ACHN (cell line): Measurements from ENCODE around the gene HYAL3.
"Not testable (repeated sequence)": the region's sequence is repeated elsewhere in the genome, so short reads cannot be mapped to it uniquely, and the experiment has no call there.

Source experiments
- DNase-seq: peaks from one replicate; pipeline ENCODE4 v3.0.0-alpha.2; 2015
- in situ Hi-C: cut with HindIII; loops from 2 replicates; pipeline ENCODE4 v1.10.0; 2017; ENCODE audit warnings: low sequenced_read_pairs, low pct_ligation_motif_present, low pct_unique_long_range_greater_than_20kb

The HYAL3 gene

DNA sequence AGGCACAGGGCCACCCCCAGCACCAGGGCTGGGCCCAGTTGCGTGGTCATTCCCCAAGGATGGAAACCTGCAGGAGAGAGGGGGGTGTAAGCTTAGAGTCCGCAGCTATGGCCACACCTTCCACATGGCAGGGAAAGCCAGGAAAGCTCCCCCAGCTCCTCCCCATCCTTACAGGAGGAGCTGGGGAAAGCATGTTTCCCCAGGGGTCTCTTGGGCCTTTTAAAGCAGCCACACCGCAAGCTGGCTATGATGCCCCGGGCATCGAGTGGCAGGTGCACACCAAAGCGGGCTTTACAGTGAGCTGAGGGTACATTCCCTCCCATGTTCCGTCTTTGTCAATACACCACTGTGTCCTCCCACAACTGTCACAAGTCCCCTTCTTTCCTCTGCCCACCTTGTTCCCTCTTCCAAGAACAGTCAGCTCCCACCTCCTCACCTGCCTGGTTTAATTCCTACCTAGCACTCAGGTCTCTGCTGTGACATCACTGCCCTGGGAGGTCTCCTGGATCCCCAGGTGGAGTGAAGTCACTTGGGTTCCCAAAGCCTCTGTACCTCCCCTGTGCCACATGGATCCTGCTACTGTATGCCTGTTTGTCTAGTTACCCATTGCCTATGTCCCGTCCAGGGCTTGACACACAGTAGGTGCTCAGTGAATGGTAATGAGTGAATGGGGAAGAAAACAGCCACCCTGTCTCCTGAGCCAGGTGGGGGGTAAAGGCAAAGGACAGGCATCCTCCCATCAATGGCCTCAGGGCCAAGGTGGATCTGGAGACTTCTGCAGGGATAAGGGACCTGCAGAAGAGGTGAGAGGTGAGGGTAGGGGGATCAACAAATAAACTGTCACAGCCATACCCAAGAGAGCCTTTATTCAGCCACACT lies 3.4 kb downstream of the HYAL3 start:
- in situ Hi-C loops: no loop called here
- DNase-seq: no peak

DNA sequence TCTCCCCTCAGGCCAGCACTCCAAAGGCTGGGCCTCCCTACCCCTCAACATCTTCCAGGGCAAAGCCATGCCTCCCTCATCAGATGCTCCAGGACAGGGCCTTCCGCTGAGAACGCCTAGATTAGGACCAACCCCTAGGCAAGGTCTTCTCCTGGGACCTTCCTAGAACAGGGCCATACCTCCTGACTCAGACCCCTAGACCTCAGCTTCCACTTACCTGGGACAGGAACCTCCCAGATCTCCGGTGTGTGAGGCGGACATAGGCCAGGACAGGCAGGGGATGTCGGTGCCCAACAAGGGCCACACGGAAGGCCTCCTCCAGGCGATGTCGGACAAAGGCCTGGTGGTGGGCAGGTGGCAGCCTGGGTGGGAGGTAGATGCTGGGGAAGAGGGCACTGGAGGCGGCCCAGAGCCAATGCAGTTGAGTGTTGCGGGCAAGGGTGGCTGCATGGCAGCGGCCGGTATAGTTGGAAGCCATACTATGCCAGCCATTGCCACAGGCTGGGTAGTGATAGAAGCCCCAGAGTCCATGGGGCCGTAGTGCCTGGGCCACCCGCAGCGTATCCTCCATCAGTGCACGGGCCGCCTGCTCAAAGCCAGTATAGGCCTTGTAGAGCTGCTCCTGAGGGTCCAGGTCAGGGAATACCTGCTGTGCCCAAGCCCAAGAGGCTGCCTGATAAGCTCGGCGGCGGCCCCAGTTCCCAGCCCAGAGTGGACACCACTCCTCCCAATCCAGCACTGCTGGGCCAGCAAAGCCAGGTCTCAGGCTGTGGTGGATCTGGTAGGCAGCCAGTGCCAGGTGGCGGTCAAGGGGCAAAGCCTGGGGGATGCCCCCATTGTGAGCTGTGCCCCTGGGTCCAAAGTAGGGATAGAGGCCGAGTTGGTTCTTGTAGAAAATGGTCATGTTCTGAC lies 4.5 kb downstream of the HYAL3 start:
- in situ Hi-C loops: no loop called here
- no peak for DNase-seq

DNA sequence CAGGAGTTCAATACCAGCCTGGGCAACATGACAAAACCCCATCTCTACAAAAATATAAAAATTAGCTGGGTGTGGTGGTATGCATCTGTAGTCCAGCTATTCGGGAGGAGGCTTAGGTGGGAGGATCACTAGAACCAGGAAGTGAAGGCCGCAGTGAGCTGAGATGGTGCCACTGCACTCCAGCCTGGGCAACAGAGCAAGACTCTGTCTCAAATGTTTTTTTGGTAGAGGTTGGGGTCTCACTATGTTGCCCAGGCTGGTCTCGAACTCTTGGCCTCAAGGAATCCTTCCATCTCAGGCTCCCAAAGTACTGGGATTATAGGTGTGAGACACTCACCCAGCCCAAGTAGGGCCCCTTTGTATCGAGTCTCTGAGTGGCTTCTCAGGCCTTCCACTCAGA lies 5.1 kb downstream of the HYAL3 start:
- in situ Hi-C loops: no loop called here
- no peak for DNase-seq

DNA sequence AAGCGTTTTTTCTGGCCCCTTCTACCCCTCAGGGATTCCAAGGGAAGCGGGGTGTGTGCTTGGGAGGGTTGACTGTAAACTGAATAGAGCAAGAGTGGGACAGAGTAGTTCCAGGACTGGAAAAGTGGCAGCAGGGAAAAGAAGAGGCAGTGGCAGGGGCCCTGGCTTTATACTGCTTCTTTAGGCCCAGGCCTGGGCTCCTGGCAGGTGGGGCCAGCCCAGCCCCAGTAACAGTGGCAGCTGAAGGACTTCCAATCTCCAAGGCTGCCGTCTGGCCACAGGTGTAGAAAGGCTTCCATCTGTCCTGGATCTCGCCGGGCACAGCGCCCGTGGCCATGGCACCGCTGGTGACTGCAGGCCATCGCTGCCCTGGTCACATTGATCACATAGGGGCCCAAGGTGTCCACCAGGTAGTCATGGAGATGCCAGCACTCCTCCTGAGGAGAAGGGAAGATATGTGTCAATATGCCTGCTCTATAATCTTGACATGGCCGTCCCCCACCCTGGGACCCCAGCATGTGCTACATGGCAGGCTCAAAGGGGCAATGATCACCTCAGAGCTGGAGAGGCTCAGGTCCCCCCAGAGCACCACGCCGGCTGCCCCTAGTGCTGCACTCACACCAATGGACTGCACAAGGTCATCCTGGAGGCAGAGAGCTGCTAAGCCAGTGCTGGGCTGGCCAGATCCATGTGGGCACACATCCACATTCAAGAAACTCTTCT lies 6.0 kb downstream of the HYAL3 start:
- in situ Hi-C loops: no loop called here
- no peak for DNase-seq

DNA sequence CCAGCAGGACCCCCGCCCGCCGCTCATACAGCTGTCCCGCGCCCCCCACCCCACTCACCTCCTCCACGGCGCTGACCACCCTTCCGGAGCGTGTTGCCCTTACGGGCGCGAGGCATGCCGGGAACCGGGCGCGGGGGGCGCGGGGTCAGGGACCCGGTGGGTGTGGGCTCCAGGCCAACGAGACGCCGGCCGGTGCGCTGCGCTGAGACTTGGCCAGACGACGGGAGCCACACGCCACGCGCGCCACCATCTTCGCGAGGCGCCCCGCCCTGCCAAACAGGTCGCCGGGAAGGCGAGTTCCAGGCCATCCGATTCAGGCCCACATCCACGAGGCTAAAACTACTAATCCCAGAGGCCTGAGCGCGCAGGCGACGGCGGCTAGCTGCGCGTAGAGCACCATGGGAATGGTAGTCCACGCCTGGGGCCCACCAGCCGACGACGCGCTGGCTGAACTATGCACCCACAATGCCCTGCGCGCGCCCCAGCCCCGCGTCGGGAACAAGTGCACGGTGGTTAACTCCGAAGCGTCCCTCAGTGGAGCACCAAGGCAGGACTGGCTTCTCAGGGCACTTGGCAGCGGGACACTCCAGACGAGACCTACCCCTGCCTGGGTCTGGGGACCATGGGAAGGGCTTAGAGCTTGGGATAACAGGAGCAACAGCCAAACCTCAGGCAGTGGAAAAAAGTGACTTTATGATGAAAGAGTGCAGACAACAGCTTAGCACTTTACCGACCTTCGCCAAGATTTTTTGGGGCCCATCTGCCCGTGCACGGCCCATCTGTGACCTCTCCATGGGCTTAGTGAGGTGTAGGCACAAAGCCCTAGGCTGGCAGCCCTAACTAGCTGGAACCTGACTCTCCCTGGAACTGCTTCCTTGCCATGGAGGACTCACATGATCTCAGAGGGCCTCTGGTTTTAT lies 6.8 kb downstream of the HYAL3 start, which contains the start of gene IFRD2:
TSS of gene IFRD2 (minus strand) at position 271 of the 920 bp plus-strand sequence. CDS start at position 116, 155 bp downstream.
- DNase-seq: peak; percentile 95
- in situ Hi-C loops: no loop called here

DNA sequence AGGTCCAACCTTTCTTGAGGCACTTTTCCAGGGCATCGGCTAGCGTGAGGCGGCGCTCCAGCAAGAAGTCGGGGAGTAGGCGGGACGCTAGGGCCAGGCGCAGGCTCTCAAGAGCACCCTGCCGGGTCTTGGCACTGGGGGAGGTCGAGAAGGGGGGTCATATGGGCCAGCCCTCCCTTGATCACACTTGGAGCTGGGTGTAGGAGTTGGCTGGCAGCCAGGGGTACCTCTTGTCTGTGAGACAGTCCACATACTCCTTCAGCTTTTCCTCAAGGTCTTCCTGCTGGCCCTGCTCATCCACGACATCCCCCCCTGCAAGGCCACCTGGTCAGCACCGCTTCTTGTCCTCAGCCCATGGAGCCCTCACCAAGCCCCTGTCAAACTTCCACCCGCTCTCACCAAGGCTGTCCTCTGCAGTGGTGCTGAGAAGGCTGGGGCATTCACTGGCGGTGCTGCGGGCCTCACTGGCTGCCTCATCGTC lies 9.0 kb downstream of the HYAL3 start:
- DNase-seq: no peak
- in situ Hi-C loops: no loop called here

DNA sequence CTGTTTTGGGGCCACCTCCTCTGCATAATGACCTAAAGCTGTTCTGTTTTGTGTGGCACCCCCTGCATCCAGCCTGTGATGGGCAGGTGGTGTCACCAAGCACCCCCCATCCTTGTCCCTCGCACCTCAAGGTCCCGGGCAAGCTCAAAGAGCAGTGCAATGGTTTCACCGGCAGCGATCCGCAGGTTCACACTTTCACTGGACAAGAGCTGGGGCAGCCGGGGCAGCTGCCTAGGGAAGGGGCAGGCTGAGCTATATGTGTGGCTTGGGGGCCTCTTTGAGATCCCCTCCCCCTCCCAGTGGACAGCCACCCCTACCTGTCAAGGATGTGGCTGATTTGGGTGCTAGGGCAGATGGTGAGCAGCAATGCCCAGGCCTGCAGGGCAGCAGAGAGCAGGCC lies 10.1 kb downstream of the HYAL3 start:
- in situ Hi-C loops: no loop called here
- no peak for DNase-seq

DNA sequence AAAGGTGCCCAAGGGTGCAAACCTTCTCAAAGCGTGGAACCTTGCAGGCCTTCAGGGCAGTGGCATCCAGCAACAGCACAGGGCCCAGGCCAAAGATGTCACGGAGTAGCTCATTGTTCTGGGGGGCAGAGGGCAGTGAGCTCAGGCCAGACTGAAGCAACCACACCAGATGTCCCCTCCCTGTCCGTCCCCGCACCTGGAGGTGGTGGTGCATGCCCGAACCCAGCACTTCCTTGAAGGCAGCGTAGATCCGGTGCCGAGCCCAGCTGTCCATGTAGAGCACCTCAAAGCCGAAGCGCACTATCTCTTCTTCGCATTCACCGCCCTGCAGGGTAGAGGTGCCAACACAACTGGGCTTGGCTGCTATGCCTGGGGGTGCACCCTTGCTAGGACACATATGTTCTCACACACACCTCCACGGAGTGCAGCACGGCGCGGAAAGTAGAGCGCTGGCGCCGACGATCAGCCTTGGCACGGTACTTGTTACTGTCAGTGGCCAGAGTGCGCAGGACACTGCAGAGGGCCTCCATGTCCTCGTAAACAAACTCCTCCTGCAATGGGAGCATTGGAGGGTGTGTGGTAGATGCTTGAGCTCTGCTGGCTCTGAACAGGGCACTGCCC lies 10.7 kb downstream of the HYAL3 start:
- in situ Hi-C loops: no loop called here
- DNase-seq: no peak

DNA sequence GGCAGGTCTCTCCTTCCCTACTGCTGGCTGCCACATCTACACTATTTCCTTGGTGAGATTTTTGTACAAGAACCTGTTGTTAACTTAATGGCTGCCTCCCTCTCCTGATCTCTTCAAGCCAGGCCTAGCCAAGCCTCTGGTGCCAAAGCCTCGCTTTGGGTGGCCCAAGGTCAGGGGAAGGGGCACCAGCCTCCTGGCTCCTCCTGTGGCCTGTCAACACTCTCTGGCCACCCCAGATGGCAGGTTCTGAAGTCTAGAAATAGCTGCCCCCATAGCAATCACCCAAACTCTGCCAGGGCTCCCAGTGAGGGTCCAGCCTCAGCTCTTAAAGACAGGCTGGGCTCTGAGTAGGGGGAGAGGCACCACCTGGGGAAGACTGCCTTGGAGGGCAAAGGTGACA lies 11.9 kb downstream of the HYAL3 start:
- no peak for DNase-seq
- in situ Hi-C loops: no loop called here

DNA sequence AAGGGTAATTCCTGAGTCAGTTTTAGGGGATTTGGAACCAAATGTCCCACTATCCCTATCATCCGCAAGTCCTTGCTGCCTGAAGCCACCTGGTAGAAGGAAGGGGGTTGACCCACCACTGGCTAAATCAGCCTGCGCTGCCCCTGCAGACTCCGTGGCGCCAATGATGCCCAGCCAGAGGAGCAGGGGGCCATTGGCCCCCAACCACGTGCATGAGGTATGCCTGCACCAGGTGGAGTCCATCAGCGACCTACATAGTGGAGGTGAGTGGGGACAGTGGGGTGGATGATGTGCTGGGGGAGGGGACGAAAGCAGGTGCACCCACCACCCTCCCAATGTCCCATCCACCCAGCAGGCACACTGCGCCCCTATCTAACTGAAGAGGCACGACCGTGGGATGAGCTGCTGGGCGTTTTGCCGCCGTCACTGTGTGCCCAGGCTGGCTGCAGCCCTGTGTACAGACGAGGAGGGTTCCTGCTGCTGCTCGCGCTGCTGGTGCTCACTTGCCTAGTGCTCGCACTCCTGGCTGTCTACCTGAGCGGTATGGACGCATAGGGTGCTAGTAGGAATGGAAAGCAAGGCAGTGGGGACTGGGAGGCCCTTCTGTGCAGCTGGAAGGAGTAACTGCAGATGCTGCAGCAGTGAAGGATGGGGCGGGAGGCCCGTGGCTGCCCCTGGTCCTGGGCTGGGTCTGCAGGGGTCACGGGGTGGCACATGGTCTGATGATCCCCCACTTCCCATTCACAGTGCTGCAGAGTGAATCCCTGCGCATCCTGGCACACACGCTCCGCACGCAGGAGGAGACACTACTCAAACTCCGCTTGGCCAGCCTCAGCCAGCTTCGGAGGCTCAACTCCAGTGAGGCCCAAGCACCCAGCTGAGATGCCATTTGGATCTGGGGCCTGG lies 12.6 kb downstream of the HYAL3 start:
- in situ Hi-C loops: no loop called here
- DNase-seq: no peak

DNA sequence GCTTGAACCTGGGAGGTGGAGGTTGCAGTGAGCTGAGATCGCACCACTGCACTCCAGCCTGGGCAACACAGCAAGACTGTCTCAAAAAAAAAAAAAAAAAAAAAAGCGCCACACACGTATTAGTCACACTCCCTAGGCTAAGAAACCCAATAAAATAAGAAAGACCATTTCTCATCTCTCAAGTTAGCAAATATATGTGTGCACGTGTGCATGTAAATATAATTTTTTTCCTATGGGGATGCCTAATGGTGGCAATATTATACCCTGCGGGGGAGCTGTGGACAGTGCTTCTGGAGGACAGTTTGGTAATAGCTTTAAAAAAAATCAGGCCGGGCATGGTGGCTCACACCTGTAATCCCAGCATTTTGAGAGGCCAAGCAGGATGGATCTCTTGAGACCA lies 15.1 kb downstream of the HYAL3 start:
- DNase-seq, in situ Hi-C loops: not testable (repeated sequence)

DNA sequence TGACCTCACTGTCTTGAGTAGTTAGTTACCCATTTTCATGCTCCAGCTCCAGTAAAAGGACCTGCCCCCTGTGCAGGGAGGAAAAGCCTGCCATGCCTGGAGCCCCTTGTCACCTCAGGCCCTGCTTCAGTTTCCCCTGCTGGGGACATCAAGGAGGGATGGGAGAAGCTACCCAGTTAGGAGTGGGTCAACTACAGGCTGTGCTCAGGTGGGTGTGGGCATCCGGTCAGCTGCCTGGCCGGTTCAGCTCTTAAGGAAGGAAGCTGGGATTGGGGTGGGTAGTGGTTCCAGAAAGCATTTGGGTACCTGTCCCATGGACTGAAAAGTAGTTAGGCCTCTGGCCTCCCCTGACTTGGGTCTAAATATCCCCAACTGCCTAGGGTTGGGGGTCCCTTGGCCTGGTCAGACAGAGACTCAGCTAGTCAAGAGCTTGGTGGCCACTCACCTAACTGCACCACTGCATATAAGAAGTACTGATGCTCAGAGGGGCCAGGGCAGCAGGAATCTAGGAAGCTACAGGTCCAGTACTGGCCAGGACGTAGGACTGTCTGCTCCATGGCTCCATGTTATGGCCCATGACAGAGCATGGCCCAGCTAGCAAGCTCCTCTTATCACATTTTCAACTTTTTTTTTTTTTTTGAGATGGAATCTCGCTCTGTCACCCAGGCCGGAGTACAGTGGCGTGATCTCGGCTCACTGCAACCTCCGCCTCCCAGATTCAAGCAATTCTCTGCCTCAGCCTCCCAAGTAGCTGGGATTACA lies 19.8 kb downstream of the HYAL3 start:
- no peak for DNase-seq
- in situ Hi-C loops: no loop called here

DNA sequence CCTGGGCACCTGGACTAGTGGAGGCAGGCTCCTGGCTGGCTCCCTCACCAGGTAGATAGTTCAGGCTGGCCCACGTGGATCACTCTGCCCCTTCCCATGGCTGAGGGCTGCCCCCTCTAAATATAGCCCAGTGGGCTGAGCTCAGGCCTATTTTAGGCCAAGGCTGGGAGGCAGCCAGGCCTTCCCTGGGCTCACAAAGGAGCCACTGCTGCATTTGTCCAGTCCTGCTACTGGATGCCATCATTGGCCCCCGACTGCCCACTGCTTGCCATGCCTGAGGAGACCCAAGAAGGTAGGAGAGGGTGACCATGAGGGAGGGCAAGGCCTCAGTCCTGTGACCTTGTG lies 20.4 kb downstream of the HYAL3 start, which contains the start of gene LSMEM2:
TSS of gene LSMEM2 (plus strand) at position 208 of the 345 bp plus-strand sequence. CDS start at position 235, 27 bp downstream.
- in situ Hi-C loops: no loop called here
- DNase-seq: no peak

DNA sequence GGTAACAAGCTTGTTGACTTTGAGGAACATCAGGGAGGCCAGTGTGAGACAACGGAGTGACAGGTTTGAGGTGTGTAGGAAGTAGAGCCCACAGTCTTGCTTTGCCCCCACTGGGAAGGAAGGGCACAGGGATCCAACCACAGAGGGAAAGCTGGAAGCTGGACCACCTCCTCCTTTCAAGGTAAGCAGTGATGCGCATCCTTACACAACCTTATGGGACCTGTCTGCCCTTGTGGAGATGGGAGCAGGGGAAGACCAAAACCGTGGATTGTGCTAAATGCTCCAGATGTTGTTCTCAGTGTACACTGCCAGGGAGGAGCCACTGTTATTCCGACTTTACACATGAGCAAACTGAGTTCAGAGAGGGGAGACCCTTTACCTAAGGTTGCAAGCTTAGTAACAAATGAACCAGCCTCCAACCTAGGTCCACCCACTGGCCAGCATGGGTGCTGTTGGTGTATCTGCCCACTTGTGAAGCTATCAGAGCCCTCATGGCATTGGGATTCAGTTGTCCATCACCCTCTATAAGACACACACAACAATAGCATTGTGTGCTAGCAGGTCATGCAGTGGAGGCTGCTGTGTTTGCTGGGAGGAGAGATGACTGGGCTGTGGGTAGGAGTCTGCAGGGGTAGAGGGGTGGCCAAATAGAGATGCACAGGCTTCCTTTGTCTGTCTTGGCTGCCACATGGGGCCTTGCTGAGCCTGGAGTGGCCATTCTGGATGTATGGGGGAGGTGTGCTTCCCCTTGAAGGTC lies 20.9 kb downstream of the HYAL3 start:
- in situ Hi-C loops: no loop called here
- DNase-seq: no peak

DNA sequence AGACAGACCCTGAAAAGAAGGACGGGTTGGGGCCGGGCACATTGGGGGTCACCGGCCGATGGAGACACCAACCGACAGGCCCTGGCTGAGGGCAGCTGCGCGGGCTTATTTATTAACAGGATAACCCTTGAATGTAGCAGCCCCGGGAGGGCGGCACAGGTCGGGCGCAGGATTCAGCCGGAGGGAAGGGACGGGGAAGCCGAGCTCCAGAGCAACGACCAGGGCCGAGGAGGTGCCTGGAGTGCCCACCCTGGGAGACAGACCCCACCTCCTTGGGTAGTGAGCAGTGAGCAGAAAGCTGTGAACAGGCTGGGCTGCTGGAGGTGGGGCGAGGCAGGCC lies 22.5 kb downstream of the HYAL3 start:
- no peak for DNase-seq
- in situ Hi-C loops: no loop called here
